ENCODE results near the gene FAM174B.

- TF ChIP-seq EZH2phosphoT487 (IDR thresholded peaks at IDR 0.05; ENCODE audit: low read length) (no peak), EZH2 (optimal IDR thresholded peaks at IDR 0.05; ENCODE audit: low read depth, low read length) (no peak)
- TF ChIP-seq, protein P1, sequence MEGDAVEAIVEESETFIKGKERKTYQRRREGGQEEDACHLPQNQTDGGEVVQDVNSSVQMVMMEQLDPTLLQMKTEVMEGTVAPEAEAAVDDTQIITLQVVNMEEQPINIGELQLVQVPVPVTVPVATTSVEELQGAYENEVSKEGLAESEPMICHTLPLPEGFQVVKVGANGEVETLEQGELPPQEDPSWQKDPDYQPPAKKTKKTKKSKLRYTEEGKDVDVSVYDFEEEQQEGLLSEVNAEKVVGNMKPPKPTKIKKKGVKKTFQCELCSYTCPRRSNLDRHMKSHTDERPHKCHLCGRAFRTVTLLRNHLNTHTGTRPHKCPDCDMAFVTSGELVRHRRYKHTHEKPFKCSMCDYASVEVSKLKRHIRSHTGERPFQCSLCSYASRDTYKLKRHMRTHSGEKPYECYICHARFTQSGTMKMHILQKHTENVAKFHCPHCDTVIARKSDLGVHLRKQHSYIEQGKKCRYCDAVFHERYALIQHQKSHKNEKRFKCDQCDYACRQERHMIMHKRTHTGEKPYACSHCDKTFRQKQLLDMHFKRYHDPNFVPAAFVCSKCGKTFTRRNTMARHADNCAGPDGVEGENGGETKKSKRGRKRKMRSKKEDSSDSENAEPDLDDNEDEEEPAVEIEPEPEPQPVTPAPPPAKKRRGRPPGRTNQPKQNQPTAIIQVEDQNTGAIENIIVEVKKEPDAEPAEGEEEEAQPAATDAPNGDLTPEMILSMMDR (IDR thresholded peaks at IDR 0.05; ENCODE audit: low read length), result no peak
Observed at GRCh38 chr15:92610101-92610520, 45.5 kb downstream of the FAM174B start.

All from MM.1S (cell line).